ENCODE measurements around the gene CLPSL1.

DNA sequence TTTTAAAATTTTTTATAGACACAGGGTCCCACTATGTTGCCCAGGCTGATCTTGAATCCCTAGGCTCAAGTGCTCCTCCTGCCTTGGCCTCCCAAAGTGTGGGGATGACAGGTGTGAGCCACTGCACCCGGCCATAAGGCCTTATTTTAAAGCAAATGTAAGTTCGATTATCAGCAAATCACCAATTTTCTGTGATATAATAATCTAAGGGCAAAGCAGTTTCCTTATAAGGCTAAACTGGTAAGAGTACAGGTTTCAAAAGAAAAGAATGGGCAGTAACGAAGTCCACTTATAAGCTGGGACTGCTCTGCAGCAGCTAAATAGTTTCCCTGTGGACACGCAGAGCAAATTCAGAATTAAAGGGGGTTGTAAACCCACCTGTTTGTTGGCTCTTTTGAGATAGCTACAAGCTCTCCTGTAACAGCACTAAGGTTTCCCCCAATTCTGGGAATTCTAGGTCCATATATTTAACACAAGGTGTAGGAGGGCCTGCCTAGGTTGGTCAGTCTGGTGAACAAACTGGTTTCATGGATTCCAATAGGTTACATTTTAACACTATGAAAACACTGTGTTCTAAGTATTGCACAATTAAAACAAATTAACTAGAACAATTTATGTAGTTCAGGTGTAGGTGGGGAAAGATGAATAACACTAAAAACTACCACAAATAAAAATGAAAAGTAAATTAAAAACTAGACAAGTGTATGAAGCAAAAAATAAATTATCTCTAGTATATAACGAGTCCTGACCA is 50.6 kb downstream of the CLPSL1 start:
- TF ChIP-seq, protein P1, sequence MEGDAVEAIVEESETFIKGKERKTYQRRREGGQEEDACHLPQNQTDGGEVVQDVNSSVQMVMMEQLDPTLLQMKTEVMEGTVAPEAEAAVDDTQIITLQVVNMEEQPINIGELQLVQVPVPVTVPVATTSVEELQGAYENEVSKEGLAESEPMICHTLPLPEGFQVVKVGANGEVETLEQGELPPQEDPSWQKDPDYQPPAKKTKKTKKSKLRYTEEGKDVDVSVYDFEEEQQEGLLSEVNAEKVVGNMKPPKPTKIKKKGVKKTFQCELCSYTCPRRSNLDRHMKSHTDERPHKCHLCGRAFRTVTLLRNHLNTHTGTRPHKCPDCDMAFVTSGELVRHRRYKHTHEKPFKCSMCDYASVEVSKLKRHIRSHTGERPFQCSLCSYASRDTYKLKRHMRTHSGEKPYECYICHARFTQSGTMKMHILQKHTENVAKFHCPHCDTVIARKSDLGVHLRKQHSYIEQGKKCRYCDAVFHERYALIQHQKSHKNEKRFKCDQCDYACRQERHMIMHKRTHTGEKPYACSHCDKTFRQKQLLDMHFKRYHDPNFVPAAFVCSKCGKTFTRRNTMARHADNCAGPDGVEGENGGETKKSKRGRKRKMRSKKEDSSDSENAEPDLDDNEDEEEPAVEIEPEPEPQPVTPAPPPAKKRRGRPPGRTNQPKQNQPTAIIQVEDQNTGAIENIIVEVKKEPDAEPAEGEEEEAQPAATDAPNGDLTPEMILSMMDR (IDR thresholded peaks at IDR 0.05): no peak
- TF ChIP-seq POLR2A (IDR thresholded peaks at IDR 0.05): no peak
